Subcutaneous adipose tissue (tissue), 4 donors: ENCODE data around the gene DRICH1. TPM values are rescaled to one million over a fixed set of nuclear protein-coding genes. Genes with fewer than 3 reads are reported as not detected.

ENCODE experiments used
- total RNA-seq, 4 donors: library from RNA; depleted of rRNA; stranded (reverse); fragments of >200 nt; gene quantifications; one replicate each; pipeline ENCODE4 v1.1.0, GENCODE V29; 2016
- TF ChIP-seq, protein P1 (sequence below): fragments of 450-650 bp; IDR thresholded peaks from one replicate; pipeline ENCODE4 v1.5.1; 2016; ENCODE audit warnings: low read depth, mild to moderate bottlenecking, control low read depth, antibody characterized with exemption, moderate library complexity

The DRICH1 gene
- total RNA-seq, 4 donors from 2014 or later = 0.44 to 1.5 (median 0.57) TPM; not detected in 1

DNA sequence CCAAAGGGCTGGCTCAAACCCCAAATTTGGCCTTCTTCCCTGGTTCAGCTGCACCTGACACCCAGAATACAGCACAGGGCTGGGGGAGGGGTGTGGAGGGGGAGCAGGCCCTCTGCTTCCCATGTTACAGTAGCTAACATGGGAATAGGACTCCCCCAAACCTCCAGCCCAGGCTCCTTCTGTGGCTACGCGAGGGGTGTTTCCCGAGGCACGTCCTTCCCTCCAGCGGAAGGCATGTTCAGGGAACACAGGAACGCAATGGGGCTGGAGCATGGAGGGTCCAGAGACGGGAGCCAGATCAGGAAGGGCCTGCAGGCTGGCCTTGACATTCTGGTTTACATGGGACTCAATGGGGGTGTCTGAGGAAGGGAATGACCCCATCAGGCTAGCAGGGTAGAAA lies 40.3 kb downstream of the DRICH1 start:
- TF ChIP-seq, protein P1, sequence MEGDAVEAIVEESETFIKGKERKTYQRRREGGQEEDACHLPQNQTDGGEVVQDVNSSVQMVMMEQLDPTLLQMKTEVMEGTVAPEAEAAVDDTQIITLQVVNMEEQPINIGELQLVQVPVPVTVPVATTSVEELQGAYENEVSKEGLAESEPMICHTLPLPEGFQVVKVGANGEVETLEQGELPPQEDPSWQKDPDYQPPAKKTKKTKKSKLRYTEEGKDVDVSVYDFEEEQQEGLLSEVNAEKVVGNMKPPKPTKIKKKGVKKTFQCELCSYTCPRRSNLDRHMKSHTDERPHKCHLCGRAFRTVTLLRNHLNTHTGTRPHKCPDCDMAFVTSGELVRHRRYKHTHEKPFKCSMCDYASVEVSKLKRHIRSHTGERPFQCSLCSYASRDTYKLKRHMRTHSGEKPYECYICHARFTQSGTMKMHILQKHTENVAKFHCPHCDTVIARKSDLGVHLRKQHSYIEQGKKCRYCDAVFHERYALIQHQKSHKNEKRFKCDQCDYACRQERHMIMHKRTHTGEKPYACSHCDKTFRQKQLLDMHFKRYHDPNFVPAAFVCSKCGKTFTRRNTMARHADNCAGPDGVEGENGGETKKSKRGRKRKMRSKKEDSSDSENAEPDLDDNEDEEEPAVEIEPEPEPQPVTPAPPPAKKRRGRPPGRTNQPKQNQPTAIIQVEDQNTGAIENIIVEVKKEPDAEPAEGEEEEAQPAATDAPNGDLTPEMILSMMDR = no peak

DNA sequence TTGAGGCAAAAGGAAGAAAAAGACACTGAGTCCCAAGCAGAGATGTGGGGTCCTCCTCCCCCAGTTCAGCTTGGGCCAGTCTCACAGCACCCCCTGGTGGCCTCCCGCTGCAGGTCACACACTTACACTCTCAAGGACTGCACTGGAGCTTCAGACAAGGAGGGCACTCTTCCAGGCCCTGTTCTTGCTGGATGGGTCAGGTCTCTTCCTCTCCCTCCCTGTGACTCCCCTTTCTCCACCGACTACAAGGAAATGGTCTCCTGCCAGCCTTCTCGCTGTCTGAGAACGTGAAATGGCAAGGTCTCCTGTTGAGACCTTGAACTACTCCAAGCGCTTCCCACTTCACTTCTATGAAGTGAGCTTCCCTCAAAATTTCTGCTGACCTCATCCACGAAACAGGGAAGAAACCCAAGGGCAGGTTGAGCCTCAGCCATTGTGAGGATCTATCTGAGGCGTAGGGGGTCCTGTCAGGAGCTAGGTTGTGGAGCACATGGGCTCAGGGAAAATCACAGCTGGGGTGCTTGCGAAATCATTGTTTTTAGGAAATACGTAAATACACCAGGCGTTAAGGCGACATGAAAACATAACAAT lies 40.8 kb downstream of the DRICH1 start:
- TF ChIP-seq, protein P1 = no peak

DNA sequence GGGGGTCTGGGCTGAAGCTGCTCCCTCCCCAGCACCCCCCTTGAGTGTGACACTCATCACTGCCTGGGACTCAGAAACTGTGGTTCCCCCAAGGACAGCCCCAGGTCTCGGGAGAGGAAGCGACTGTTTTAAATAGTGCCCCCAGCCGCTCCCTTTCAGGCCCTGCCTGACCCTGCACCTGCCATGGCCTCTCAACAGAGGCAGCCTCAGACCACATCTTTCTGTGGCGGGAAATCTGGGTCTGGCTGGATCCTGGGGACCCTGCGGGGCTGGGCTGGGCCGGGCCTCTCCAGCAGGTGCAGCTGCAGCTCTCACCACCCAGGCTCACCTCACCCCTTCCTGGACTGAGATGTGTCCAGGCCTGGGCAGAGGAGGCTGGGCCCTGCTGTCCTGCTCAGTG lies 48.3 kb downstream of the DRICH1 start:
- TF ChIP-seq, protein P1 = no peak

DNA sequence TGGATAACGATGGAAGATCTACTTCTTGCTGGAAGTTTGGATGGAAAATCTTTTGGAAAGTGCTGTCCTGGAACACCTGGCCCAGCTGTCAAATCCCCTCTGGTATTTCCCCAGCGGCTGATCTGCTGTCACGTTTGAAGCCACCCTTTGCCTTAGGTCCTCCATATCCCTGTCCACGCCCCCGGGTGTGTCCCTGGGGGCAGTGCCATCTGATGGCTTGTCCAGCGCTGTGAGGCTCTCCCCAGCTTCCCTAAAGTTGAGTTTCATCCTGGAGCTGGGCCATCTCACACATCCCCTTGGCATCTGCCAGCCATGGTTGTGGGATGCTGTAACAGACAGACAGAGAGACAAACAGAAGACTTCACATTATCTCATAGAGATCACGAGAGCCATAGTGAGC lies 49.0 kb downstream of the DRICH1 start:
- TF ChIP-seq, protein P1 = no peak

DNA sequence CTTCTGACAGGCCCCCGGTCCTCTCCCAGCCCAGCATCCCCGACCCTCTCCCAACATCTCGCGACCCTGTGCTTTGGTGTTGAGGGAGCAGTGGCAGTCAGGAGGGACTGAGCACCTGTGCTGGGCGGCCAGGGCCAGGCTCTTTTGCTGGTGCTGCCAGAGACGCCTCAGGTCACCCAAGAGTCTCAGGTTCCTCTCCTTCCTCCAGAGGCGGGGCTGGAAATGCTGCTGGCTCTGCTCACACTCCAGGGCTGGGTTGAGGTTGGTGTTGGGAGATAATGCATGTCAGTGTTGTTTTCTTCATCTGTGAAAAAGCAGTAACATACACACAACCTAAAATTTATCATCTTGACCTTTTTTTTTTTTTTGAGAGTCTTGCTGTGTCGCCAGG lies 50.9 kb downstream of the DRICH1 start:
- TF ChIP-seq, protein P1 = no peak

DNA sequence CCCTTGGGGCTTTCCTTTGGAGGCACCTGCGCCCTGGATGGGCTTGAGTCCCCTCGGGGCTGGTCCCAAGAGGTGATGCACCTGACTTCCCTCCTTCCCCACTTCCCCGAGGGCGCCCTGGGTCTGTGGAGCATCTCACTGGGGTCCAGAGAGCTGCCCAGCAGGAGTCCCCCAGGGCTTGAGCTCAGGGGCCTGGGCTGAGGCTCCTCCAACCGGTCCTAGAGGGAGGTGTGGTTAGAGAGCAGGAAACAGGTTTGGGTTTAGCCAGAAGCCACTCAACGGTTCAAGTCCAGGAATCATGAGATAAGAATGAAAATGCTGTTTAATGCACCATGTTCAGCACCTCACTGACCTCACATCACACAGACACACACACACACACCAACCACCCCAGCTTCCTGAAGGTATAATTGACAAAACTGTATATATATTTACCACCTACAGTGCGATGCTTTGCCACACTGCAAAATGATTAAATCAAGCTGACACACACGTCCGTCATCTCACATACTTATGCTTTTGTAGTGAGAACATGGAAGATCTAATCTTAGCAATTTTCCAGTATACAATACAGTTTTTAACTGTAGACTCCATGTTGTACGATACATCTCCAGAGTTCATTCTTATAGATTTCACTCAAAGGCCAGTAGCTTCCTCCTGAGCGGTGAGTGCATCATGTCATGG lies 51.4 kb downstream of the DRICH1 start:
- TF ChIP-seq, protein P1 = no peak

DNA sequence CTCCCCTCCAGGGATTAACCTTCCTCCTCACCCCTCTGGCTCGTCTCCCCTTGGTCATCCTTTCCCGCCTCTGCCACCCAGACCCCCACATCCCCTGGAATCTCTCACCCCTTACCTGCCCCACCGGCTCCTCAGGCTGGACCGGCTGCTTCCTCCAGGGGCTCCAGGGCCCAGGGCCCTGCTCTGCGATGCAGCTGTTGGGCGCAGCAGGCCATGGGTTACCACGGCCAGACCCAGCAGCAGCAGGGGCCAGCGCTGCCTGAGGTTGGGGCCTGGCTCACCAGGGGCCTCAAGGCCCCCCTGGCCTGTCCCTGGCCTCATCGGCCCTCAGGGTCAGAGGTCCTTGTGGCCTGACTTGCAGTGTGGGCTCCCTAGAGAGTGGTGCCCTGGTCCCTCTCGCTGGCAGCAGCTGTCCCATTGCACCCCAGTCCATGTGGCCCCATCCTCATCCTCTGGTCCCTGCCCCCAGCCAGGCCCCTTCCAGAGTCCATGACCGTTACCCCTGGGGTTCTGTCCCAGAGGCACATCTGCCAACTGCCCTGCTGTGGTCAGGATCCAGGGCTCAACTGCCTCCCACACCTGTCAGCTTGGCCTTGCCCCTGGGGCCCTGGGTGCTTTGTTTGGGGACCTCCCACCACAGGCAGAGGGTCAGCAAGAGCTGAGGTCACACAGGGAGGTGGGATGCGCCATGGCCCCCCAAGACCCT lies 52.1 kb downstream of the DRICH1 start, which contains the start of gene IGLL1:
Gene IGLL1 (minus strand): TSS at position 421 of the 706 bp plus-strand sequence. CDS start 100 bp downstream, at position 321.
- TF ChIP-seq, protein P1 = no peak
